ENCODE data around the gene NGEF. TPM values are rescaled to one million over a fixed set of nuclear protein-coding genes. Genes with fewer than 3 reads are reported as not detected.

Gene NGEF
- polyA plus RNA-seq, 1 of the 3 experiments (the other 2 are of a cell fraction), result 1.4 TPM

DNA sequence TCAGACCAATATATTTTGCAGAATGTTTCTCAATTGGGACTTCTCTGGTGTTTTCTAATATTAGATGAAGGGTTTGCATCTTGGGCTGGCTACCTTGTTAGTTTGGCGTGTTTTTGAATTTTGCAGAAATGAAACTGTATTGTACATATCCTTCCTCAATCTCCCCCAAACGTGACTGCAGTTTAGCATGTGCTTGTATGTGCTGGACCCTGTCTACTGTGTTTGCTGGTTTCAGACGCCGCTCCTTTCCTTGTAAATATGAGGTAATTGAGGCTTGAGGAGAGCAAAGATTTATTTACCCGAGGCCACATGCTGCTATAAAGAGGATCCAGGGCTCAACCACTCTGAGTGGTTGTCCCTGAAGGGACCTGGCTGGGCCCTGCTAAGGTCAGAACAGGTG is 57.2 kb downstream of the NGEF start:
- H2AFZ ChIP-seq (ENCODE audit: low read depth), result no peak overlapping the region
- no peak overlapping the region for H3K27ac ChIP-seq (ENCODE audit: low read depth in 2 of 2, low read length in 1 of 2)
- H3K9me2 ChIP-seq, result no peaks in the 10 kb centered on the region
- H3K4me2 ChIP-seq, result no peak overlapping the region
- H3K79me2 ChIP-seq (ENCODE audit: insufficient read depth), result no peaks in the 10 kb centered on the region
- H3F3A ChIP-seq (replicated peaks; ENCODE audit: insufficient read depth), result no peaks in the 10 kb centered on the region
- no peaks in the 10 kb centered on the region for H4K20me1 ChIP-seq (ENCODE audit: insufficient read depth)
- 76% methylated on average over 5 of the region's 5 CpGs for WGBS (ENCODE audit: low lambda C conversion rate)
- TF ChIP-seq RFX5 (IDR thresholded peaks at IDR 0.05; ENCODE audit: low read length), result no peak
- TF ChIP-seq MEF2A (IDR thresholded peaks at IDR 0.05; ENCODE audit: borderline replicate concordance, low read depth), result no peak
- no peak for TF ChIP-seq YY1 (IDR thresholded peaks at IDR 0.05; ENCODE audit: low read depth)
- no peak for TF ChIP-seq EZH2phosphoT487 (IDR thresholded peaks at IDR 0.05; ENCODE audit: borderline replicate concordance, low read depth)
- no peak for TF ChIP-seq RXRA (IDR thresholded peaks at IDR 0.05; ENCODE audit: borderline replicate concordance, low read depth)
- no peak for TF ChIP-seq JUND (IDR thresholded peaks at IDR 0.05)
- TF ChIP-seq RCOR1 (IDR thresholded peaks at IDR 0.05; ENCODE audit: low read length), result no peak
- TF ChIP-seq EP300 (IDR thresholded peaks at IDR 0.05; ENCODE audit: borderline replicate concordance in 1 of 2, low read depth in 1 of 2, low read length in 1 of 2), result no peak
- no peak for TF ChIP-seq FOSL2 (IDR thresholded peaks at IDR 0.05; ENCODE audit: borderline replicate concordance, low read depth)
- no peak for TF ChIP-seq GATA2 (CRISPR knock-in tag; IDR thresholded peaks at IDR 0.05)
- TF ChIP-seq TAF1 (IDR thresholded peaks at IDR 0.05; ENCODE audit: borderline replicate concordance, low read depth, low read length), result no peak
- H3K36me3 ChIP-seq (replicated peaks in 1 of 2; ENCODE audit: control insufficient read depth in 1 of 2, insufficient read depth in 2 of 2, low read length in 1 of 2), result no peaks in the 10 kb centered on the region
- no peaks in the 10 kb centered on the region for H3K9me3 ChIP-seq
- H3K4me3 ChIP-seq (ENCODE audit: low read depth in 2 of 2, low read length in 1 of 2), result no peak overlapping the region
- 0 out of 2 replicates have a peak, but pooled peaks cover 5% of the 10 kb centered on the region for H3K27me3 ChIP-seq (ENCODE audit: insufficient read depth)
- ChIA-PET CTCF (no interaction called here), POLR2A (no interaction called here)
- H3K4me1 ChIP-seq (ENCODE audit: control insufficient read depth in 1 of 2, insufficient read depth in 2 of 2, low read depth in 1 of 2, low read length in 1 of 2), result no peaks in the 10 kb centered on the region
- no peak for DNase-seq
- no peak overlapping the region for H3K9ac ChIP-seq

DNA sequence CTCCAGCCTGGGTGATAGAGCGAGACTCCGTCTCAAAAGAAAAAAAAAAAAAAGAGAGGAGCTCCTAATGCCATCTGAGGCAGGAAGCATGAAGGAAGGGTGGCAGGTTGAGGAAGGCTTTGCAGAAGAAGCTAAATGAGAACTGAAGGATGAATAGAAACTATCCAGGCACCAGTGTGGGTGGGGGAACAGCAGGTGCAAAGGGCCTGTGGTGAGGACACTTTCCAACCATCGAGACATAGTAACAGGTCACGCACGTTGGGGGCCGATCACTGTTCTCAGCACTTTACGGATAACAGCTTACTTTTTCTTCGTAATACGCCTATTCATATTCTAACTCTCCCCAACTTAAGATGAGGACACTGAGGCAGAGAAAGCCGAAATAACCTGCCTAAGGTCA is 58.4 kb downstream of the NGEF start:
- DNase-seq, result no peak
- no peak overlapping the region for H3K9ac ChIP-seq
- no peak overlapping the region for H2AFZ ChIP-seq (ENCODE audit: low read depth)
- ChIA-PET CTCF (no interaction called here), POLR2A (no interaction called here)
- WGBS (ENCODE audit: low lambda C conversion rate), result 83% methylated on average over 10 of the region's 10 CpGs
- no peaks in the 10 kb centered on the region for H3K9me2 ChIP-seq
- H3K27me3 ChIP-seq (ENCODE audit: insufficient read depth), result 0 out of 2 replicates have a peak, but pooled peaks cover 5% of the 10 kb centered on the region
- H3F3A ChIP-seq (replicated peaks; ENCODE audit: insufficient read depth), result no peaks in the 10 kb centered on the region
- H3K4me2 ChIP-seq, result no peak overlapping the region
- H3K9me3 ChIP-seq, result no peaks in the 10 kb centered on the region
- no peak overlapping the region for H3K27ac ChIP-seq (ENCODE audit: low read depth in 2 of 2, low read length in 1 of 2)
- no peak for TF ChIP-seq GABPA (IDR thresholded peaks at IDR 0.05; ENCODE audit: low read depth)
- TF ChIP-seq, protein P1, sequence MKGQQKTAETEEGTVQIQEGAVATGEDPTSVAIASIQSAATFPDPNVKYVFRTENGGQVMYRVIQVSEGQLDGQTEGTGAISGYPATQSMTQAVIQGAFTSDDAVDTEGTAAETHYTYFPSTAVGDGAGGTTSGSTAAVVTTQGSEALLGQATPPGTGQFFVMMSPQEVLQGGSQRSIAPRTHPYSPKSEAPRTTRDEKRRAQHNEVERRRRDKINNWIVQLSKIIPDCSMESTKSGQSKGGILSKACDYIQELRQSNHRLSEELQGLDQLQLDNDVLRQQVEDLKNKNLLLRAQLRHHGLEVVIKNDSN (IDR thresholded peaks at IDR 0.05; ENCODE audit: borderline replicate concordance, low read depth), result no peak
- TF ChIP-seq EP300 (IDR thresholded peaks at IDR 0.05; ENCODE audit: borderline replicate concordance in 1 of 2, low read depth in 1 of 2, low read length in 1 of 2), result no peak
- no peak for TF ChIP-seq POLR2AphosphoS5 (IDR thresholded peaks at IDR 0.05; ENCODE audit: low read depth, low read length)
- no peak for TF ChIP-seq FOXJ3 (CRISPR knock-in tag; IDR thresholded peaks at IDR 0.05)
- TF ChIP-seq, protein P2, sequence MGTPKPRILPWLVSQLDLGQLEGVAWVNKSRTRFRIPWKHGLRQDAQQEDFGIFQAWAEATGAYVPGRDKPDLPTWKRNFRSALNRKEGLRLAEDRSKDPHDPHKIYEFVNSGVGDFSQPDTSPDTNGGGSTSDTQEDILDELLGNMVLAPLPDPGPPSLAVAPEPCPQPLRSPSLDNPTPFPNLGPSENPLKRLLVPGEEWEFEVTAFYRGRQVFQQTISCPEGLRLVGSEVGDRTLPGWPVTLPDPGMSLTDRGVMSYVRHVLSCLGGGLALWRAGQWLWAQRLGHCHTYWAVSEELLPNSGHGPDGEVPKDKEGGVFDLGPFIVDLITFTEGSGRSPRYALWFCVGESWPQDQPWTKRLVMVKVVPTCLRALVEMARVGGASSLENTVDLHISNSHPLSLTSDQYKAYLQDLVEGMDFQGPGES (IDR thresholded peaks at IDR 0.05; ENCODE audit: low read depth, low read length), result no peak
- no peak for TF ChIP-seq ELF1 (IDR thresholded peaks at IDR 0.05)
- TF ChIP-seq, protein P3, sequence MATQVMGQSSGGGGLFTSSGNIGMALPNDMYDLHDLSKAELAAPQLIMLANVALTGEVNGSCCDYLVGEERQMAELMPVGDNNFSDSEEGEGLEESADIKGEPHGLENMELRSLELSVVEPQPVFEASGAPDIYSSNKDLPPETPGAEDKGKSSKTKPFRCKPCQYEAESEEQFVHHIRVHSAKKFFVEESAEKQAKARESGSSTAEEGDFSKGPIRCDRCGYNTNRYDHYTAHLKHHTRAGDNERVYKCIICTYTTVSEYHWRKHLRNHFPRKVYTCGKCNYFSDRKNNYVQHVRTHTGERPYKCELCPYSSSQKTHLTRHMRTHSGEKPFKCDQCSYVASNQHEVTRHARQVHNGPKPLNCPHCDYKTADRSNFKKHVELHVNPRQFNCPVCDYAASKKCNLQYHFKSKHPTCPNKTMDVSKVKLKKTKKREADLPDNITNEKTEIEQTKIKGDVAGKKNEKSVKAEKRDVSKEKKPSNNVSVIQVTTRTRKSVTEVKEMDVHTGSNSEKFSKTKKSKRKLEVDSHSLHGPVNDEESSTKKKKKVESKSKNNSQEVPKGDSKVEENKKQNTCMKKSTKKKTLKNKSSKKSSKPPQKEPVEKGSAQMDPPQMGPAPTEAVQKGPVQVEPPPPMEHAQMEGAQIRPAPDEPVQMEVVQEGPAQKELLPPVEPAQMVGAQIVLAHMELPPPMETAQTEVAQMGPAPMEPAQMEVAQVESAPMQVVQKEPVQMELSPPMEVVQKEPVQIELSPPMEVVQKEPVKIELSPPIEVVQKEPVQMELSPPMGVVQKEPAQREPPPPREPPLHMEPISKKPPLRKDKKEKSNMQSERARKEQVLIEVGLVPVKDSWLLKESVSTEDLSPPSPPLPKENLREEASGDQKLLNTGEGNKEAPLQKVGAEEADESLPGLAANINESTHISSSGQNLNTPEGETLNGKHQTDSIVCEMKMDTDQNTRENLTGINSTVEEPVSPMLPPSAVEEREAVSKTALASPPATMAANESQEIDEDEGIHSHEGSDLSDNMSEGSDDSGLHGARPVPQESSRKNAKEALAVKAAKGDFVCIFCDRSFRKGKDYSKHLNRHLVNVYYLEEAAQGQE (IDR thresholded peaks at IDR 0.05; ENCODE audit: low read depth, low read length), result no peak
- TF ChIP-seq FOSL2 (IDR thresholded peaks at IDR 0.05; ENCODE audit: borderline replicate concordance, low read depth), result no peak
- TF ChIP-seq FOXM1 (IDR thresholded peaks at IDR 0.05; ENCODE audit: low read depth), result no peak
- TF ChIP-seq RCOR1 (IDR thresholded peaks at IDR 0.05; ENCODE audit: low read length), result no peak
- TF ChIP-seq GATA2 (CRISPR knock-in tag; IDR thresholded peaks at IDR 0.05), result no peak
- no peak overlapping the region for H3K4me3 ChIP-seq (ENCODE audit: low read depth in 2 of 2, low read length in 1 of 2)
- H4K20me1 ChIP-seq (ENCODE audit: insufficient read depth), result no peaks in the 10 kb centered on the region
- no peaks in the 10 kb centered on the region for H3K79me2 ChIP-seq (ENCODE audit: insufficient read depth)
- H3K36me3 ChIP-seq (replicated peaks in 1 of 2; ENCODE audit: control insufficient read depth in 1 of 2, insufficient read depth in 2 of 2, low read length in 1 of 2), result no peaks in the 10 kb centered on the region
- H3K4me1 ChIP-seq (ENCODE audit: control insufficient read depth in 1 of 2, insufficient read depth in 2 of 2, low read depth in 1 of 2, low read length in 1 of 2), result no peaks in the 10 kb centered on the region
